Stimulated activated CD8-positive, alpha-beta memory T cell treated with anti-CD3 and anti-CD28 coated beads, Interleukin-15, amount 100 ng/mL, for 1 hour (primary cell): ENCODE measurements around the gene RCSD1.

Source experiments
- DNase-seq: peaks from one replicate; pipeline ENCODE4 v3.0.0-alpha.2; 2020; ENCODE audit warnings: low read depth

RCSD1 gene

GRCh38 chr1:167617153-167618147 lies 12.6 kb upstream of the RCSD1 start:
- DNase-seq: no peak

- no peak for DNase-seq
These were observed 11.7 kb upstream of the RCSD1 start for GRCh38 chr1:167618366-167618765.

DNA sequence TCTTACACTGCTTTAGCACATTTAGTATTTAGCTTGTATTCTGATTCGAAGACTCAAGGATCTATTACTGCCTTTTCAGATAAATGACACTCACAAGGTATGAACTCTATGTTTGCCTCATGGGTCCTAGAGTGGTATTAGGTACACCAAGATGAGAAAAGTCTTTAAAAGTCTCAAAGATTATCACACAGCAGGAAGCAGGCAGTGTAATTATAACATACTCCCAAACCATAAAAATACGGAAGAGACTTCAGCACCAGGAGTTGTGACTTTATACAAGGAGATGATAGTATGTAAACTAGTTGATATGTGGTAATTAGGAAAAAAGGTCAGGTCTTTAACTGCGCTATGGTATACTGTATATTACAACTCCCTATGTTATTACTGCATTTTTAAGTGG lies 11.2 kb upstream of the RCSD1 start:
- no peak for DNase-seq

DNA sequence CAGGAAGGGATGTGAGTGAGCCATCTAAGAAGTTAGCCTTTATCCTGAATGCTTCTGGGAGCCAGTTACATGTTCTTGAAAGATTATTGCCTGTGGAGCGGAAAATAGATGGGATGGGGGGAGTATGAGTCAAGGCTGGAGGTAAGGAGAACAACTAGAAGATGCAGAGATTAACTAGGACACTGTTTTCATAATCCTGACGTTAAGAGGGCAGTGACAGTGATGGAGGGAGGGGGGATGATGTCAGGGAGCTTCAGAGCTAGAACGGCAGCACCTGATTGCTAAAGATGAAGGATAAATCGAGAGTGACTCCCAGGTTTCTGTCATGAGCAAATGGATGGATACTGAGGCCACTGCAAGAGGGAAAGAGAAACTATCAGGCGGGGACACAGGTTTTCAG lies 10.0 kb upstream of the RCSD1 start:
- DNase-seq: no peak

DNA sequence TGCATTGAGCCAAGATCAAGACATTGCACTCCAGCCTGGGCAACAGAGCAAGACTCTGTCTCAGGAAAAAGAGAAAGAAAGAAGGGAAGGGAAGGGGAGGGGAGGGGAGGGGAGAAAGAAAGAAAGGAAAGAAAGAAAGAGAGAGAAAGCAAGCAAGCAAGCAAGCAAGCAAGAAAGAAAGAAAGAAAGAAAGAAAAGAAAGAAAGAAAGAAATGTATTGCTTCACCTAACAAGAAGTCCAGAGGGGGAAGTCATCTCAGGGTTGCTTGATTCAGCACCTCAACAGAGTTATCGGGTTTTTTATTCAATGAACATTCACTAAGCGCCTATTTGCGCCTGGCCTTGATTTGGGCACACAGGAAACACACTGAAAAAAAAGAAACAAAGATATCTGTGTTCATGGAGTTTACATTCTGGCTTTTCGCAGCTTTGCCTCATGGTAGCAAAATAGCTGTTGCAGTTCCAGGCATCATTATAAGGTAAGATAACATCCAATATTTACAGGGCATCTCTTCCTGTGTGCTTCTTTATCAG lies 8.2 kb upstream of the RCSD1 start:
- no peak for DNase-seq

- no peak for DNase-seq
These were observed 6.1 kb upstream of the RCSD1 start for GRCh38 chr1:167623951-167624350.

DNA sequence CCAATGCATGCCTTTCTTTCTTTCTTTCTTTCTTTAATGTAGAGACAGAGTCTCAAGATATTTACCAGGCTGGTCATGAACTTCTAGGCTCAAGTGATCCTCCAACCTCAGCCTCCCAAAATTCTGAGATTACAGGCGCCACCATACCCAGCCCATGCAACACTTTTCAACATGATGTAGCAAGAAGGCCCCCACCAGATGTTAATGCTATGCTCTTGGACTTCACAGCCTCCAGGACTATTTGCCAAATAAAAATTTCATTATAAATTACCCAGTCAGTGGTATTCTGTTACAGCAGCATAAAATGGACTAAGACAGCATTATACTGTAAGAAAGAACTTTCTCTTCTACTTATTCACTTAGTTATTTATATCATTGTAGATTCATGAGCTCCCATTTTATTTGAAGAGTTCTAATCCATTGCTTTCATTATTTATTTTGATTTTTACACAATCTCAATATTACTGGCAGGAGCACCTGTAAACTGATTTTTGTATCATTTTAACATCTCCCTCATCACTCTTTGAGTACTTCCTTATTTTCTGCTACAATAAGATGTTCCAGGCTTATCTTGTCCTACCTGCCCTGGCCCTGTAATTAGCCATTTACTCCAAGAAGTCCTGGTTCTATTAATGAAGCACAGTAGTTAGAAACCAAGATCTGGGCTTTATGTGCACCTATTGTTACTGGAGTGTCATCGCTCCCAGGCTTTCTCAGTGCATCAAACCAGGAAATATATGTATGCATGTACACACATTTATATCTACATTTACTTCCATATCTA lies 4.8 kb upstream of the RCSD1 start:
- DNase-seq: no peak

DNA sequence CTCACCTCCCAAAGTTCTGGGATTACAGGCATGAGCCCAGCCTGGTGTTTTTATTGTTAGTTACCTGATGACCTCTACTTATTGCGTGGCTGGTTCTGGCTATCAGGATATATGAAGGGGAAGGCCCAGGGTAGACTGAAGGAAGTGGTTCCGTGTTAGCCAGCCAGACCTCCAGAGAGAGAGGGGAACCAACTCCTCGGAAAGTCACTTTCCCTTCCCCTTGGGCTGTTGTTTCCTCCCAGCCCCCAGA lies 2.5 kb upstream of the RCSD1 start:
- no peak for DNase-seq

DNA sequence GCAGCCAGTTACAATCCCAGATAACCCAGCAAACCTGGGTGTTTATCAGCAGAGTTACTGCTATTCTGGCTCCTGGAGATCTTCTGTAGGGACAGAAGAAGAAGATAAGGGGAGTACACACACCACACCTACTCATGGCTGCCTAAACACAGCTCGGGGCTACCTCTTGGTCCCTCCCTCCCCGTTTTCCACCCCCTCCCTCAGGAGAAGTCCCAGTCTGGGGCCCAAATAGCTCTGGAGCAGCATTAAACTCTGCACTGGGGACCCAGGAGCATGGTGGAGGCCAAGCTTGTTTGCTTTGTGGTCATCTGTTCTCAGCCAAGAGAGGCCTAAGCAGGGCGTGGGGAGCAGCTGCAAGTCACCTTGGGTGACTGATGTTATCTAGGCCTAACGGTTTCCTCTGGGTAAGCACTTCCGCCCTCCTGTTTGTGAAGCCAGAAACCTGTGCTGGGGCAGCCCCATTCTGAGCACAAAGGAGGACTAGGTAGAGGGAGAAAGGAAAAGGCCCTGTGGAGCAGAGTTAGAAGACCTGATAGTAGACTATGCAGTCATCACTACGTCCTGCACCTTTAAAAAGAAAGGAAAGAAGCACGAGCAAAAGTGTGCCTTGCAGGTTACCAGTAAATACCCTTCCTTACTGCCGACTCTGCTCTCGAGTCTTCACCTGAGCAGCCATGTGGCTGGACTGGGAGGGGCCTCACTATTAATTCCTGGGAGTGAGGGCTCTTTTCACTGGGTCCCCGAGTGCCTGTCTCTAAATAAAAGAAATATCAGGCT lies 2.0 kb upstream of the RCSD1 start:
- DNase-seq: peak; percentile 38

GRCh38 chr1:167628741-167629515 lies 1.1 kb upstream of the RCSD1 start:
- no peak for DNase-seq

DNA sequence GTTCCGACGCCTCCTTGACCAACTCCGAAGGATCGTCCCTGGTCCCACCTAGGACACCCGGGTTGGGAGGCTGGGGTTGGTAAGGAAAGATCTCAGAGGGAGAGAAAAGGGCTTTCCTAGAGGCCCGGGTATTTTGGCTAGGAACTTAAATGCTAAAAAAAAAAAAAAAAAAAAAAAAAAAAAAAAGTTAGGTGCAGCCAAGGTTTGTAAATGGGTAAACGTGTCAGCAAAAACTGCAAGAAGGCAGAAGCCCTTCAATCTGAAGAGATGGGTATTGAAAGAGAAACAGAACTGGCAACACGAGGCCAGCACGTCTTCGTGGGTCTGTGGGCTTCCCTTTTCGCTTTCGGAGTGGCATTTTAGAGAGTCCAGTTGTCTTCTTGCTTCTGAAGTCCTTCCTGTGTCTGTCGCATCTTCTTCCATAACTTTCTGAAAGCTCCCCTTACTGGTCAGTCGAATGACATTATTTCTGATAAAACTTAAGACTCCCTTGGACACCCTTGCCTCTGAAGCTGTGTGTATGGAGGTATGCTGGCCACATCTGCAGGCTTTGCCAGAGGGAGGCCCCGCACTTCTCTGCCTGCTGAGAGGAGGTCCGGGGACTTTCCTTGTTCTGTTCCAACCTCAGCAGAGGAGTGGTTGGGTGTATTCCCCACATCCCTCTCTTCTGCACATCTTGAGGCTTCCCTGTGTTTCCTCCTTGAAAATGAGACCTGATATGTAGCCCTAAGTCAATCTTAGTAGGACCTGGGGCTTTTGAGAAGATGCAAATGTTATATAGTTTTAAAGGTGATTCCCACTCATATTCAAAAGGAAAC lies 745 bp downstream of the RCSD1 start:
- DNase-seq: no peak

DNA sequence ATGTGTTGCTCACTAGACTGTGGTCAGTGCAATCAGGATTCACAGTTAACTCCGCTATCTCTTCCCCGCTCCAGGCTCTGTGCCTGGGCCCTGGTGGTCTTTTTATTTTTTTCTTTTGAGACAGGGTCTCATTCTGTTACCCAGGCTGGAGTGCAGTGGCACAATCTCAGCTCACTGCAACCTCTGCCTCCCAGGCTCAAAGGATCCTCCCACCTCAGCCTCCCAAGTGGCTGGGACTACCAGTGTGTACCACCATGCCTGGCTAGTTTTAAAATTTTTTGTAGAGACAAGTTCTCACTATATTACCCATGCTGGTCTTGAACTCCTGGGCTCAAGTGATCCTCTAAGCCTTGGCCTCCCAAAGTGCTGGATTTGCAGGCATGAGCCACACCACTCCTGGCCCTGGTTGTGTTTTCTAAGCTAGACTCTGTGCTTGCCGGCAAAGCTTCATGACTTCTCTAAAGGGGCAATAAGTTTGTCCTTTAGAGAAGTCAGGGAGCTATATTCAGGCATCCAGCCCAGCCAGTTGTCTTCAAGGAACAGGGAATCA lies 1.4 kb downstream of the RCSD1 start:
- no peak for DNase-seq

DNA sequence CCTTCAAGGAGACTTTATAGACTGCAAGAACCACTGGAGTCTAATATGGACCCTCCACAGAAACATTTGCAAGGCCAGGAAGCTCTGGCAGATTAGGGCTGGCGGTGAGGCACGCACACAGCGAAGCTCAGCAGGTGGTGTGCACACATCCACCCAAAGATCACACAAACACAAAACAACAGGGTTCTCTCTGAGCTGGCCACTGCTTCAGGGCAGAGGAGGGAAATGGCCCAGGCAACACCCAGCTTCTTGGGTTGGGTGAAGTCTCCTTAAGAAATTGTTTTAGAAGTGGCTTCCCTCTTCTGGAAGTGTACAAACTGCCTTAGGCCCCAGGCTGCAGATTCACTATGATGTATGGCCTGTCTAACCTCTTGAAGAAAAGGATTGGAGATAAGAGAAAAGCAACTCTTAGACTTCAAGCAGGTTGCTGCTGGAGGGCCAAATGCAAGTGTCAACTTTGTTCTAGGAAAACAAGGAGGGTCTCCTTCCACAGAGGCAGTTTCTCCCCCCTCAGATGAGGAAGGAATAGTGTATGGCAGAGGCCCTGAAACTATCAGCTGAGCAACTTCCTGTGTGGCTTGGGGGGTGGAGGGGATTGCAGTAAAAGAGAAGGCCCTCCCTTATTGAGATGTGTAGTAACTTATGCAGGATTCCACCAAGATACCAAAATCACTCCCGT lies 2.0 kb downstream of the RCSD1 start:
- DNase-seq: no peak

DNA sequence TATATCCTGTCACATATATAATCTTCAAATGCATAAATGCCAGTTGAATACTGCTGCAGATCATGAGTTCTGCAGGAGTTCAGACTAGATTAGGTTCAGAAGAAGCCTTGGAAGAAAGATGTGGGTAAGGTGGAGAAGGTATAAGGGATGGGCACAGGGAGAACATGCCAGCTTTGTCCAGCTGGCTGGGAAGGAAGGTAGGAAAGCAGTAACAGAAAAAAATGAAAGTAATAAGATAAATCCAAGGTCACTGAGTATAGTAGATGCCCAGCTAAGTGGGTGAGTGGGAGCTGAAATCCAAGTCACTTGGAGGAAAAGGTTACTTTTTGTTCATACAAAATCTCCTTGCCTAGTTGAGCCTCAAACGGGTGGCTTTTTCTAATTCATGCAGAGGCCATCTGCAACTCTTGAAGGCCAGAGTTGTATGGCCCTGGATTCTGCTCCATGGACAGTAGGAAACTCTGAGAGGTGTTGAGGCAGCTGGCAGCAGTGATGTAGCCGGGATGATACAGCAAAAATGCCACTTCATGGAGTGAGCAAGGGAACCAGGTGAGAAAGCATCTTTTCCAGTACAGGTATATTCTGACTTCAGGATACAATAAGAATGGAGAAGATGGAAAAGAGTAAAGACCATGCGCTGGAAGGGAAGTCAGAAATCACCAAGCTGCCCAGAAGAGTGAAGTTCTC lies 3.4 kb downstream of the RCSD1 start:
- DNase-seq: no peak

DNA sequence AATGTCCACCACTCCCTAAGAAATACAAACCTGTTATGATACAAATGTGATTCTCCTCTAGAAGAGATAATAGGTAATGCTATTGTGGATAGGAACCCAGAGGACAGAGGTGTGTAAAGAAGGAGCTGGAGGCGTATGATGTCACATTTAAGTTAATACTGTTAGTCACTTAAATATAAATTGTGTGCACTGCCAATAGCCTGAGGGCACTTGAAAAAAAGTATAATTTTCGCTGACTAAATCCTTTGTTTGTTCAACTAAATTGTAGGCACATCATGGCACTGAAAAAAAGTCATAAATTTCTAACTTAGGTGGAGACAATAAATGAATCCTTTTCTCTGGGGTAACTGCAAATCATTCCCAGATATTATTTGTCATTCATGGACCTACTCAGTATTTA lies 4.4 kb downstream of the RCSD1 start:
- DNase-seq: no peak

DNA sequence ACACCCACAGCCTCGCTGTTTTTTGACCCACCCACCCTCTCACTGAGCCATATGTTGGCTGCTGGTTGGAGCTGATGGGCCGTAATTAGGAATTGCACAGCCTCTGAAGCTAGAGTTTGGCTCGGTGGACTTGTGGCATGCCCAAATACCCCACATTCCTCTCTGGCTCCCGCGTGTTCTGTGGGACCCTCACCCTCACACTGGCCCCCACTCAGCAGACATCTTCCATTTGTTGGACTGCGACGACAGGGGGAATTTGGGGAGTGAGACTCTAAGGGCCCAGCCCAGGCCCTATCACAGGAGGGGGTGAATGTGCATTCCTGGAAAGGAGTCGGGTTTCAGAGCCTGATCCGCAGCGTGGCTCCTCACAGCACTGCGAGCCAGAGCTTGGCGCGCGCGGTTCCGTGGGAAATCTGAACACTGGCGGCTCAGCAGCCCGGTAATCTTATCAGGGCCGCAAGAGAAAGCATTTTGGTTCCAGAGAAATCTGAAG lies 5.2 kb downstream of the RCSD1 start:
- DNase-seq: no peak

- DNase-seq: no peak
These were observed 5.9 kb downstream of the RCSD1 start for GRCh38 chr1:167635941-167636340.

DNA sequence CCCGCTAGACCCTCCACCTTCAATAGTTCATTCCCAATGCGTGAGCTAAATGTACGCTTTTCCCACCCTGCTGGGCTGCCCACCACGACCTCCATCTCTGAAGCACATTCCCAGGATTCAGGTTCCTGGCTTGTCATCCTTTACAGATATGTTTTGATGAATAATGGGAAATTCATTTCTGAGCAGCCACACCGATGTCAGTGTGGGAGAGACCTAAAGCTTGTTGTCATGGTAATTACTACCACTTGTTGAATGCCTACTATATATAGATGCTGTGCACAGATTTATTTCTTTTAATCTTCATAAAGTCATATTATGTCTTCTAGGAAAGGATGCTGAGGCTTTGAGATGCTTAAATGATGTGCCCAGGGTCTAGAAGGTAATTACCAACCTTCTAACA lies 8.0 kb downstream of the RCSD1 start:
- DNase-seq: no peak

DNA sequence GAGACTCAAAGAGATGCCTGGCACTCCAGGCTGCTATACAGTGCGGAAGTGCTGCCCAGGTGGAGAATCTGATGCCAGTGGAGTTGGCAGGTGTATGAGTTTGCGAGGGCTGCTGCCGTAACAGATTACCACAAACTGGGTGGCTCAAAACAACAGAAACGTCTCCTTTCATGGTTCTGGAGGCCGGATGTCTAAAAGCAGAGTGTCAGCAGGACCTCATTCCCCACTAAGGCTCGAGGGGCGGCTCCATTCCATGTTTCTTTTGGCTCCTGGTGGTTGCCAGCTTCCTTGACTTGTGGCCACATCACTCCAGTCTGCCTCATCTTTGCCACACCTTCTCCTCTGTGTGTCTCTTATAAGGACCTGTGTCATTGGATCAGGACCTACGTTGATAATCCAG lies 10.0 kb downstream of the RCSD1 start:
- no peak for DNase-seq
